ENCODE data around the gene SGPP2. TPM values are rescaled to one million over a fixed set of nuclear protein-coding genes. Genes with fewer than 3 reads are reported as not detected.
"Not testable (repeated sequence)": the region's sequence is repeated elsewhere in the genome, so short reads cannot be mapped to it uniquely, and the experiment has no call there.

The SGPP2 gene
- polyA plus RNA-seq, 10 donors, result 0.38 to 4.5 (median 1.3) TPM

DNA sequence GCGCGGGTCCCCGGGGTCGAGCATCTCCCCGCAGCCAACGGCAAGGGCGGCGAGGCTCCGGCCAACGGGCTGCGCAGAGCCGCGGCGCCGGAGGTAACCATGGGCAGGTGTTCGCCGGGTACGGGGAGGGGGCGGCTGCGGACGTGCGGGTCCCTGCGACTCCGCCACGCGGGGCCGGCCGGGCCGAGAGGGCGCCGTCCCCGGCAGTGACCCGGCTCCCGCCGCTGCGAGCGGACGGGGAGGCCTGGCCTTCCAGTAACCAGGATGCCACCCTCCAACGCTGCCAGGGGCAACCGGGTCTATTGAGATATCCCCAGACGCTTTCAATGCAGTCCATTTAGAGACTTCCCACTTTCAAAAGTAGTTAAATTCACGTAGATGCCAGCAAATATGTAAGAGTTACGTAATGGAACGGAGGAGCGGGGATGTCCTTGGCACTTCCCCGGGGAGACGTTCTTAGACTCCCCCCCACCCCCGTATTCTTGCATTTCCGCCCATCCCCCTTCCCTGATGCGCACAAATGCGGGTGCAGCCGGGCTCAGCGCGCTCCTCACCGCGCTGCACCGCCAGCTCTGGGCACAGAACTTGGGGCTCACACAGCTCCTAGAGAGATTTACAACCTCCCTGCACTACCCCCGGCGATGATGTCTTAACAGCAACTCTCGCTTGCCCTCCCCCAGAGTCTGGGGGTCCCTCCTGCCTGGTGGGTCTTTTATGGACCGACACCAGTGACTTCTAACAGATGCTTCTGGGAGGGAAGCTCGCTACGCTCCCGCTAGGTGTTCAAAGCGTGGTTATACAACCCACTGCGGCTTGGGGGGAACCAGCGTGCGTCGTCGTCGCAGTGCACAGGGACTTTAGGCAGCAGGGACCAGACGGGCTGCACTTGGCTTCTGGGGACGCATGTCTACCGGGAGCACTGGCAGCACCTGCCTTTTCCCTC lies 657 bp downstream of the SGPP2 start:
- peak in 1 of 3 donors; percentile 21 for DNase-seq

DNA sequence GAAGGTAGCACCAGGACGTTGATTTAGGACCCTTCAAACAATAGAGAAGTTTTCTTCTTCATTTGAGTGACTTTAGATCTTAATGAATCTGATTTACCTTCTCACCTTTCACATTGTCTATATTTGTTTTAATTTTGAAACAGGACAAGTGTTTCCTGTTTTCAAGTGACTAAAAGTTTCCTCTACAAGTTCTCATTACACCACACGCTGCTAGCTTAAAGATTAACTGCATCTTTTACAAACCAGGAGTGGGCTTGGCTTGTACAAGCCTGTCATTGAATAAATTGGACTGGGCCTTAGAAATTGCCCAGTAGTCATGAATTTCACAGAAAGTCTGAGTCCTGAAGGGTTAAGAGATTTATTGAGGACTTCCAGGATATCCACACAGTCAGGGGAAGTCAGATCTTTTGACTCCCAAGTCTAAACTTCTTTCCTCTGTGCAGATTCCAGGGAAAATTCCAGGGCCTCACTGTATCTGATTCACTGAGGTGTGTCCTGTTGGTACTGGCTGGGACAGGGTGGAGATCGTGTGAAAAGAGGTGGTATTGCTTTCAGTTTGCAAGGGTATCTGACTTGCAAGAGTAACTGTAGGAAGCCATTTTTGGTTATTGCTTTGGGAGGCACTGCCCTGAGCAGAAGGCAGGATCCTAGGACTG lies 3.4 kb downstream of the SGPP2 start:
- DNase-seq, result no peak

DNA sequence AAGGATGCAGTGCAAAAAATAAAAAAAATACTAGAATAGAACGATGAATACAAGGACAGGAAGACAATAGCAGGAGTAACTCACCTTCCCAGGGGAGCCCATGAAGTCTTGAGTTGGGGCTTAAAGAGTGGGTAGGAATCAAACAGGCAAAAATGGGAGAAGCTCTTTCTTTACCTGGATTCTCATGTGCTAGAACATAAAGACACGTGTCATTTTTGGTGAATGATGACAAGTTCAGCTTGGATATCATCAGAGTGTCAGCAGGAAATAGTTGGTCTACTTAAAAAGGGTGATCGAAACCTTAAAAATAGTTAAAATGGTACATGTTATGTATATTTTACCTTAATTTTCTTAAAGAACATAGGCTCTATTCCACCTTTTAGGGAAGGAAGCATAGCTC lies 5.7 kb downstream of the SGPP2 start:
- DNase-seq, result no peak

DNA sequence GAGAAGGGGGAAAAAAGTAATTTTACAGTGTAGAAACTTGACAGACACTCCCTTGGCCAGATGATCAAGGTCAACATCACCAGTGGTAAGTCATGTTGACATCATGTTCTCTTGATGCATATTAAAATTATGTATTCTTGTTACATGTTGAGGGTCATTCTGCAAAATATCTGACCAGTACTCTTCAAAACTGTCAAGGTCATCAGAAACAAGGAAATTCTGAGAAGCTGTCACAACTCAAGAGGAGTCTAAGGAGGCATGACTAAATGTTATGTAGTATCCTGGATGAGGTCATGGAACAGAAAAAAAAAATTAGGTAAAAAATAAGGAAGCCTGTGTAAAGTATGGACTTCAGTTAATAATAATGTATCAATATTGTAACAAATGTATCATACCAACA lies 6.3 kb downstream of the SGPP2 start:
- no peak for DNase-seq

DNA sequence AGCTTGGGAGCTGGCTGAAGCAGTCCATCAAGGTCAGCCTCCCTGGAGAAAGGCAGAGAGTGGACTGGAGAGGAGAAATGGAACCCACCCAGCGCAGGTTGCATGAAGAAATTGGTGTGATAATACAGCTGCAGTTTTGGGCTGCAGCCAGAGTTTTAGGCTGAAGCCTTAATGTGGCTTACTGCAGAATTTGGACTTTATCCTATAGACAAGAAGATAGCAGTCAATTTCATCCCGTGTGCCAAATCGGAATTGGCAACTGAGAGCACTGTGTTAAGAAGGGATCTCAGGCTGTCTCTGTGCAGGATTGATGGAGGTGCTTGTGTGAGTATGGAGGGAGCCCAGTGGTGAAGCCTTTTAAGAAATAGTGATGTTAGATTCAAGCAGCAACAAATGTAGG lies 7.5 kb downstream of the SGPP2 start:
- no peak for DNase-seq

DNA sequence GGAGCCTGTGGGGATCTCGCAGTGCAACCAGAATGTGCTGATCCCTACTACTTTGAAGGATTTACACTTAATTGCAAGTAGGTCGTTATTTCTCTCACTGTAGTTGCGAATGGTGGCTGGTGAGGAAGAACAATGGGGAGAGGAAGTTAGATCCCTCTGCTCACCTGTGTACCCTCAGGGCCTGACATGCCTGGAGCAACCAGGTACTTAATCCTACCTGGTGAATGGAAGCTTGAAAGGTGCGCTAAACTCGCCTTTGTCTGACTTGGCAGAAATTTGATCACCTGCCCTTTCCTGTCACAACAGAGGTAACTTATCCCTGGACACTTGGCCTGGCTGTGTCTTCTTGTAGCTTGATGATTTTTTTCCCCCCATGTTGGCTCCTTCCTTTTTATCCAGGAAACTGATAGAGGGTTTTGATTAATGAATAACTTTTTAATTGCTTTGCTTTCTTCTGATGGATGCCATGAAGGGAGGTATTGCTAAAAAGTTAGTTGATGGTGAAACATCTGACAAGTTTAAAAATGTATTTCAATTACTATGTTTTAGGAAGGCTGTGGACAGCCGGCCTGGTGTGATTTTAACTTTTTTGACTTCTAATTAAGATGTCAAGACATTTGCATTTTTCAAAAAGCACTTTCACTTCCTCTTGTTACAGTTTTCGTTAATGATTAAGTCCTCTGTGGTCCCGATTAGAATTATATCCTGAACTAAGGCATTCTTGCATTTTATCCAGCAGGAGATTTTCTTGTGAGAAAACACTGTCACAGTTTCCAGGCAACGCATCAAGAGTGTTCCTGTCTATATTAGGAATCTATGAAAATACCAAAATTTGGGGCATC lies 9.2 kb downstream of the SGPP2 start:
- DNase-seq, result no peak

DNA sequence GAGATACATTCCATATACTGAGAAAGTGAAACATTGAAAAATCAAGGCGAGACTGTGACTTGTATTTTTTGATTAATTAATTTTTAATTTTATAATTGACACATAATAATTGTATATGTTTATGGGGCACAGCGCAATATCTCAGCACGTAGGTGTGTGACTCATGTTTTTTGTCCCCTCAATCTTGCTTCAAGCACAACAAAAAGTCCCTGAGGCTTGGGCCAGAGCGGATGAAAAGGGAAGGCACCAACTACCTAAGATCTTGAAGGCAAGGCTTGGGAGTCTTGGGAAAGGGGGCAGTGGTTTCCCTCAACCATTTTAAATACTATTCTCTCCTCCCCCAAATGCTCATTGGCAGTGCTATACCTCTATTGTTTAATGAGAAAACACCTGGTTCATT lies 9.9 kb downstream of the SGPP2 start:
- DNase-seq, result no peak

DNA sequence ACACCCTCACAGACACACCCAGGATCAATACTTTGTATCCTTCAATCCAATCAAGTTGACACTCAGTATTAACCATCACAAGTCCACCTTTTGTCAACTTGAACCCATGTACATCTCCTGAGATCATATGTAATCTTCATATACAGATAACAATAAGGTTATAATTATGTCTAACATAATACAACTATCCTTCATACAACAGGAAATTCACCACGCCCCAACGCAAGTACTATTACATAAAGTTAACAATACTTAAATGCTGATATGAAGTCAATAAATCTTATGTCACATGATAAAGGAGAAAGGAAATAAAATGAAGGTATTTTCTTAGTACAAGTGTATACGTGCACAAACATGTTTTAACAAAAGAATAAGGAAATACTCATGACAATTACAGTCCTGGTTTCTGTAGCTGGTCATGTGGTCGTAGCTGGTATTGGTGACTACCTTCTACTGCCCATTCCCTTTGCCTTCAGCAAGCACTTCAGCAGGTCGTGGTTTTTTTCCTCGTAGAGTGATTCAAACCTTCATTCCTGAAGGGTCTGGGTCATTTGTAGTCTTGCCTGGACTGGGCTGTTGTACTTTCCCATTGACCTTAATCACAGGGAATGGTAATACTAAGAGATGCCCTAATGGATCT lies 11.2 kb downstream of the SGPP2 start:
- not testable (repeated sequence) for DNase-seq

DNA sequence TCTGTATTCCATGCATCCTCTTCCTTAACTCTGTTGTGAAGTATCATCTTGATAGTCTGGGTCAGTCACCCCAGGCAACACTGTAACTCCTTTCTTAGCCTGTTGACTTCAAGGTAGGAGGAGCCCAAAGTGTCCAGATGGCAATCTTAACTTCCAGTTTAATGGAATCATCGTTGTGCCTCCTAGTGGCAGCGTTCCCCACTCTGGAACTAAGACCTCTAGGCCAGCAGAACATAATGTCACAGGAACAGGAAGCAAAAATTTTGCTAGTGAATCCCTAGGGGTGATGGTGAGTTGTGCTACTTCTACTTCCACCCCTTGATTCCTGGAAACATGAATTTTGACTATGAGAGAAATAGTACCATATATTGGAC lies 11.7 kb downstream of the SGPP2 start:
- DNase-seq, result no peak

DNA sequence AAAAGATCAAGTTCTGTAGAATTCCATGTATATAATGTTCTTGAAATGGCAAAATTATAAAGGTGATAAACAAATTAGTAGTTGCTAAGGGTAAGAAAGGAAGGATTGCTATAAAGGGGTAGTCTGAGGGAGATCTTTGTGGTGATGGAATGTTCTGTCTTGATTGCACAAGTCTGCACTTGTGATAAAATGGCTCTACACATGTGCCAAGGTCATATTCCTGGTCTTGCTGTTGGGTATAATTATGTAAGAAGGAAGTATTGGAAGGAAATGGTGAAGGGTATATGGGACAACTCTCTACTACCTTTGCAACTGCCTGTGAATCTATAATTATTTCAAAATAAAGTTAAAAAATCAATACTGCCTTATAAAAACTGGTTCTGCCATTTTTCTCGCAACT lies 15.3 kb downstream of the SGPP2 start:
- DNase-seq, result no peak

DNA sequence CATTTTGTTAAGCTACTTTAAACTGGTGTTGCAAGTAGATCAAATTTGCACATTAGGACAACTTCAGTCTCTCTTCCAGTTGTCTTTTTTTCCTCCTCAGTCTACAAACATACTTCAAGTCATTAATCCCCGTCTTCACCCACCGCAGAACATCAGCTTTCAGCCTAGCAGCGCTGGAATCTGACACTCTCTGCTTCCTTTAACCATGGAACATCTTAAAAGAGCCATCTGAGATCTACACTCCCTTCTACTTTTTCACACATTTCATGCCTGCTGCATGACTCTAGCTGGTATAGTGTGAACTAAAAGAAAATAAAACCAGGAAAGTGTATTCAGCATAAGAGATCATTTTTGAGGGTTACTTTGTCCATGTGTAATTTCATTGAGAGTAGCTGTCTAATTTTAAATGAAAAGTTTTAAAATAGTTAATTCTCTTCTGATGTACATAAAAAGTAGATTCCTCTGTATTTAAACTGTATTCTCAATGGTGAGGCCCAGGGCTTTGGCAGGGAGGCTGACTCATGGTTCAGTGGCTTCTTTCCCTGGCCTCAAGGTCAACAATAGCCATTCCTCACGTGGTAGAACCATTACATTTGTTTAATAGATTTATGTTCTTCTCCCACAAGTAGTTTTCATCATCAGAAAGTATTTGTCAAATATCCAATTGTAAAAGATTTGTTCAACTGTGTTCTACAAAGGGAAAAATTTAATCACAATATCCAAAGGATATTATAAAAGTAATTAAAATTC lies 16.5 kb downstream of the SGPP2 start:
- DNase-seq, result peak in 2 of 3 donors; percentile 13 to 45

DNA sequence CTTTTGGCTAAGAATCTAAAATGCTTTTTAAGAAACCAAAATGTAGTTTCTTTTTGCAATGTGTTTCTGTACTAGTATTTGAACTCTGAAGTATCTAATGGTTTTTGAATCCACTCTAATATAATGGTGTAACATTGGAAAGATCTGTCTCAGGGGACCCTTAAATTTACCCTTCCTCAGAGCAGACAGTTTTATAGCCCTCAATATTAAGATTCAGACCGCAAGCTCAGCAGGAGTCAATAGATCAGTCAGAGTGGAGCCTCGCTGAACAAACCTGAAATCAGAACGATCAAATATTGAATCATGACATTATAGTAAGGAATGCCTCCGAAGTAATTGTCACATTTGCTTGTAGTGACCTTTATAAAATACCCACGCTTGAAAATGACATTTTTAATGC lies 18.3 kb downstream of the SGPP2 start:
- DNase-seq, result no peak

DNA sequence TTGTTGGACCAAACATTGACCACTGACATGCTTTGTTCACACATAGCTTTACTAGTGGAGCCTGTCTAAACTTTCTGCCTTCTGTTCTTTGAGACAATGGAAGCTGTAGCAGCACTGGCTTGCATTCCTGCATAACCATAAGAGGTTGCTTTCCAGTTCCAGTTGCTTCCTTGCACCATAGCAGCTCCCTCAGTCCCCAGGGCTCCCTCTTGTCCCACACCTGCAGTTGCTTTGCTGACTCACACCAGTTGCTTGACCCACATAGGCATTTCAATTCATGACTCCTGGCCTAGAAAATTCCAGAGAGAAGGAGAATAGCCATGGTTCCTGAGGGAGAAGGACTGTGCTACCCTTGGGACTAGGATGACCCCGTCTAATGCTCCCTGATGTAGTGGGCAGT lies 20.9 kb downstream of the SGPP2 start:
- no peak for DNase-seq

DNA sequence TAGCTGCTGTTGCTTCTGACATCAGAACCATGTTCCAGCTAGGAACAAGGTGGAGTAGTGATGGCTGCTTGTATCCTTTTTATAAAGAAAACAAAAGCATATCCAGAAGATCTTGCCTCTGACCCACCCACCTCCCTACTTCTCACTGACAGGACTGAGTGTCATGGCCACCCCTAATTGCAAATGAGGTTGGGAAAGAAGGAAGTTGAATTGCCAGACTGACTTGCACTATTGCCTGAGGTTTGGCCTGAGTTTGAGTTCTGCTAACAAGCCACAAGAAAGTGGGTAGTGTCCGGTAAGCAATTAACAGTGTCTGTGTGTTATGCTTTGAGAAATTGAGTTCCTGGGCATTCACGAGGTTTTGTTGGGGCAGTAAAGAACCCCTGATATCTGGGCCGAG lies 22.8 kb downstream of the SGPP2 start:
- no peak for DNase-seq

DNA sequence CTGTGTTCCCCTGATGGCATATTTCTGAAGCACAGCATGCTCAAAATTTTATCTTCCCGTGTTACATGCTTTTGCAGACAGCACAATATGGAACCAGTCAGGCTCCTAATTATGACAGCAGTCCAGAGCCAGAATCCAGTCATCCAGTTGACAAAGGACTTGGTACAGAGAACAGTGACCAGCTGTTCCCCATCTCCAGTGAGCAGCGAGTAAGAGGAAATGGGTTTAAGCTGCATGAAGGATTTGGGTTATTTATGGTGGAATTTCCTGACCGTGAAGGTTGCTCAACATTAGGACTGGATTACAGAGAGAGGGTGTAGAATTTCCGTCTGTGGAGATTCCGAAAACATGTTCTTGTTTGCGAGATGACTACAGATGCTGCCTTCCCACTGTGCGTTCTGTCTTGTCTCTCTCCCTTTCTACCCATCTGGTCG lies 24.4 kb downstream of the SGPP2 start:
- DNase-seq, result peak; percentile 40 to 77 (median 59)

DNA sequence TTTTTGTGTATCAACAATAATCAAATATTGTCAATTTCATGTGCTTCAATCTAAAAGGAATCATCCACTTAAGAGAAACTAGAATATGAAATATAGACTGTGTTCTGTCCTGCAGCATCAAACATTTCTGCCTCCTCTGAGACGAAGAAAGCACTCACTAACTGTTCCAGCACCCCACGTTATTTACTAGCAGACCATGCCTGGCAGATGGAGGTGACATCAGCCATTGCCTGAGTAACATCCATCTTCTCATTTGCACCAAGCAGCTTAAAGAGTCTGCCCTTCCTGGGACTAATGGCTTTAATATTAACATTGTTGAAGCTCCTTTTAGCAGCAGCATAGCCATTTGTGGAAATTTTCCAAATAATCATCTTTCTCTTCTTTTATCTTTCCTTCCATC lies 25.7 kb downstream of the SGPP2 start:
- DNase-seq, result no peak

DNA sequence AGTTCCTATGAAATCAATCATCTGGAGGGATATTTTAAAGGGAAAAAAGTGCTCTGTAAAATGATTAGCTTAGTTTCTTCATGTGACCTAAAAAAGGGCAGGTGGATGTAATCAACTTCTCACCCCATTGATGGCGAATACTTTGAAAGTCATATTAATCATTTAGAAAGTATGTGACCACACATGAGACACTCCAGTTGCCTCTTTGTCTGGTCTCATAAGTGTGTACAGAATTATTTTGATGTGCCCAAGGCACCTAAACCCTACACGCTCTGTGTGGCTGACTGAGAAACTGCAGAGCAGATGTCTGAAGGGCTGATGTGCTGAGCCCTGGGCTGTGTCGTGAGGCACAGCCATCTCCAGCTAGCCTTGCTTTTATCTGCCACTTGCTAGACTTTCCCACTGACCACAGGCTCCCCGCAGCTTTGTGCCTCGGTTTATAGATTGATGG lies 26.9 kb downstream of the SGPP2 start:
- DNase-seq, result no peak

DNA sequence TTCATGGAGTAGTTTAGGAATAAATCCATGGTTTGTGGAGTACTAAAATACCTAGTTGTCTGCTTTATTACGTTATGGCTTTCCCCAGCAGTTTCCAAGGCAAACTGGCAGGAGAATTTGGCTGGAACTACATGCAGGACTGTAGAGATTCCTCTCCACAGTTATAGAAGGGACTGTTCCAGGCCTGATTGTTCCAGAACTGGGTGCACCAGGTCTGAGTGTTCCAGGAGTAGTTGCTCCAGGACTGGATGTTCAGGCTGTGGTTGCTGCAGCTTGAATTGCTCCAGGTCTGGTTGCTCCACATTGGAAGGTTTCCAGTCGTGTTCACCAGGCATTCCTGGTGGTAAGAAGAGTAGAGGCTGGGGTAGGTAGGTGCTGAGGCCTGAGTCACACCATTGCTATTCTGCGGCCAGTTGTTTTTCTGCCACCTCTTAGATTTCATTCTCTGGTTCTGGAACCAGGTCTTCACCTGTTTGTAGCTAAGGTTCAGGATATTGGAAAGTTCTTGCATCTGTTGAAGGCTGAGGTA lies 28.1 kb downstream of the SGPP2 start:
- no peak for DNase-seq

DNA sequence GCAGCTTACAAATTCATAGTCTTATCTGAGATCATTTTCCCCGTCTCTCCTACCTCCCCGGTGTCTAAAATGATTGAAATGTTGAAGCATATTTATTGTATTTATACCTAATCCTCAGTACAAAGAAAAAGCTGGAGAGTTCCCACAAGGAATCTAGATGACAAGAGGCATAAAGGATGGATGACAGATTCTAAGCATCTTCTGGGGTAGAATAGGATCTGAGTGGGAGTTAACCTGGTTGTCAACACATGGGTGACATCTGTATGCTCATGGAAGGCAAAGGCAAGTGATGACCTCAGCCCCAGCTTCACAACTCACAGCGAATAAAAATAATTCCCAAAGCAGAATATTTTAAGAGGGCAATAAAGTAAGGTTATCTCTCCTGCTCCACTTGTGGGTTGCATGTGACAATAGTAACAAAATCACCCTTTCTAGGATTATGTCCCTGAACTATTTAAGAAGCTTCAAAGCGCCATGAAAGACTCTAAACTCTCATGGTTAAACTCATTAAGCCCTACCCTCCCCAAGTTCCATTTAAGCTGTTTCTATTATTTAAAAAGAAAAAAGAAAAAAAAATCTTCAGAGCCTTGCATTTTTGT lies 32.2 kb downstream of the SGPP2 start:
- DNase-seq, result no peak

DNA sequence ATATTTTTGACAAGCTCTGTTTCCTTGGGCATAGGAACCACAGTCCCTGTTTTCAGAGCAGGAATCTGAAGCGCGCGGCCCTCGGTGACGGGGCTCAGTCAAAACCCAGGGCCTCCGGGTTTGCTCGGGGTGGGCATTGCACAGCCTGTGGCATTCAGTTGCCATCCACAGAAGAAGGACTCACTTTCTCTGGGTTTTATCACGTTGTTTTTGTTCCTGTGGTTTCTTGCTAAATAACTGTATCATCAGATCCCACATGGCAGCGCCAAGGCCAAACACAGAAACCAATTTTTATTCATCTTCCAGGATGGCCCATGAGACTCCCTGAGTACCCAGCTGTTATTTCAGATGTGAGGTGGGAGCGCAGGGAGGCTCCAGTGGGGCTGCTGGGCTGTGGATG lies 35.6 kb downstream of the SGPP2 start:
- DNase-seq, result no peak
